HL-60 (cell line): ENCODE measurements around the gene EFHB.

Source experiments
- CTCF ChIP-seq: IDR thresholded peaks from one replicate; pipeline ENCODE4 v1.5.1; 2011; ENCODE audit warnings: low read length, control low read depth, inconsistent platforms; ENCODE audit not compliant: insufficient read depth
- GABPA ChIP-seq: IDR thresholded peaks from 2 replicates; pipeline ENCODE4 v1.6.1; 2012; ENCODE audit warnings: low read depth
- POLR2AphosphoS5 ChIP-seq: IDR thresholded peaks from 2 replicates; pipeline ENCODE4 v1.6.1; 2012; ENCODE audit warnings: low read depth
- SPI1 ChIP-seq: IDR thresholded peaks from 2 replicates; pipeline ENCODE4 v1.6.1; 2012; ENCODE audit warnings: low read depth, mild to moderate bottlenecking, borderline replicate concordance
- TF ChIP-seq, protein P1 (sequence below): IDR thresholded peaks from 2 replicates; pipeline ENCODE4 v1.6.1; 2012; ENCODE audit warnings: low read depth; ENCODE audit not compliant: insufficient replicate concordance

DNA sequence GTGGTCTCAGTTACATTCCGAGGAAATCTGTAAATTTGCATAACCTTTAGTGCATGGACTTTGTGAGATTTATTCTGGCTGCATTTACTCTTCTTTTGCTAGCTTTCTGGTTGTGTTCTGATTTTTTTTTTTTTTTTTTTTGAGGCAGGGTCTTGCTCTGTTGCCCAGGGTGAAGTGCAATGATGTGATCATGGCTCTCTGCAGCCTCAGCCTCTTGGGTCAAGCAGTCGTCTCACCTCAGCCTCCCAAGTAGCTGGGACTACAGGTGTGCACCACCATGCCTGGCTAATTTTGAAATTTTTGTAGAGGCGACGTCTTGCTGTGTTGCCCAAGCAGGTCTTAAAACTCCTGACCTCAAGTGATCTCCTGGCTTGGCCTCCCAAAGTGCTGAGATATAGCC lies 25.5 kb upstream of the EFHB start:
- no peak for TF ChIP-seq CTCF
- no peak for TF ChIP-seq SPI1
- no peak for TF ChIP-seq GABPA
- TF ChIP-seq, protein P1, sequence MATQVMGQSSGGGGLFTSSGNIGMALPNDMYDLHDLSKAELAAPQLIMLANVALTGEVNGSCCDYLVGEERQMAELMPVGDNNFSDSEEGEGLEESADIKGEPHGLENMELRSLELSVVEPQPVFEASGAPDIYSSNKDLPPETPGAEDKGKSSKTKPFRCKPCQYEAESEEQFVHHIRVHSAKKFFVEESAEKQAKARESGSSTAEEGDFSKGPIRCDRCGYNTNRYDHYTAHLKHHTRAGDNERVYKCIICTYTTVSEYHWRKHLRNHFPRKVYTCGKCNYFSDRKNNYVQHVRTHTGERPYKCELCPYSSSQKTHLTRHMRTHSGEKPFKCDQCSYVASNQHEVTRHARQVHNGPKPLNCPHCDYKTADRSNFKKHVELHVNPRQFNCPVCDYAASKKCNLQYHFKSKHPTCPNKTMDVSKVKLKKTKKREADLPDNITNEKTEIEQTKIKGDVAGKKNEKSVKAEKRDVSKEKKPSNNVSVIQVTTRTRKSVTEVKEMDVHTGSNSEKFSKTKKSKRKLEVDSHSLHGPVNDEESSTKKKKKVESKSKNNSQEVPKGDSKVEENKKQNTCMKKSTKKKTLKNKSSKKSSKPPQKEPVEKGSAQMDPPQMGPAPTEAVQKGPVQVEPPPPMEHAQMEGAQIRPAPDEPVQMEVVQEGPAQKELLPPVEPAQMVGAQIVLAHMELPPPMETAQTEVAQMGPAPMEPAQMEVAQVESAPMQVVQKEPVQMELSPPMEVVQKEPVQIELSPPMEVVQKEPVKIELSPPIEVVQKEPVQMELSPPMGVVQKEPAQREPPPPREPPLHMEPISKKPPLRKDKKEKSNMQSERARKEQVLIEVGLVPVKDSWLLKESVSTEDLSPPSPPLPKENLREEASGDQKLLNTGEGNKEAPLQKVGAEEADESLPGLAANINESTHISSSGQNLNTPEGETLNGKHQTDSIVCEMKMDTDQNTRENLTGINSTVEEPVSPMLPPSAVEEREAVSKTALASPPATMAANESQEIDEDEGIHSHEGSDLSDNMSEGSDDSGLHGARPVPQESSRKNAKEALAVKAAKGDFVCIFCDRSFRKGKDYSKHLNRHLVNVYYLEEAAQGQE, result no peak
- no peak for TF ChIP-seq POLR2AphosphoS5
